NCI-H510A (cell line): ENCODE measurements around the gene SSR2.
"Not testable (repeated sequence)": the region's sequence is repeated elsewhere in the genome, so short reads cannot be mapped to it uniquely, and the experiment has no call there.

ENCODE experiments used
- DNase-seq: peaks from one replicate; lab custom pipeline; 2025; lab: John Stamatoyannopoulos, UW

The SSR2 gene

GRCh38 chr1:156048663-156049258 lies 28.0 kb upstream of the SSR2 start:
- DNase-seq, result no peak

GRCh38 chr1:156045076-156045475 lies 24.3 kb upstream of the SSR2 start:
- no peak for DNase-seq

GRCh38 chr1:156042828-156043227 lies 22.1 kb upstream of the SSR2 start:
- no peak for DNase-seq

GRCh38 chr1:156034991-156035390 lies 14.2 kb upstream of the SSR2 start:
- not testable (repeated sequence) for DNase-seq

GRCh38 chr1:156033011-156033410 lies 12.3 kb upstream of the SSR2 start:
- DNase-seq, result no peak

GRCh38 chr1:156026588-156026987 lies 5.8 kb upstream of the SSR2 start:
- no peak for DNase-seq

GRCh38 chr1:156025876-156026275 lies 5.1 kb upstream of the SSR2 start:
- no peak for DNase-seq

GRCh38 chr1:156024801-156025200 lies 4.0 kb upstream of the SSR2 start:
- no peak for DNase-seq

GRCh38 chr1:156021954-156022353 lies 1.2 kb upstream of the SSR2 start:
- no peak for DNase-seq

- DNase-seq, result no peak
Measured at GRCh38 chr1:156021093-156021428, 310 bp upstream of the SSR2 start.

- no peak for DNase-seq
Measured at GRCh38 chr1:156019946-156020292, 832 bp downstream of the SSR2 start.

- DNase-seq, result no peak
Measured at GRCh38 chr1:156014829-156015228, 5.9 kb downstream of the SSR2 start.

- no peak for DNase-seq
Measured at GRCh38 chr1:156012051-156012817, 8.5 kb downstream of the SSR2 start.

GRCh38 chr1:156009404-156009803 lies 11.3 kb downstream of the SSR2 start:
- no peak for DNase-seq

- no peak for DNase-seq
Measured at GRCh38 chr1:156006666-156007376, 13.9 kb downstream of the SSR2 start.

- DNase-seq, result no peak
Measured at GRCh38 chr1:156004843-156005584, 15.7 kb downstream of the SSR2 start.

GRCh38 chr1:156003923-156004188 lies 16.9 kb downstream of the SSR2 start:
- DNase-seq, result no peak

- no peak for DNase-seq
Measured at GRCh38 chr1:156002188-156002911, 18.4 kb downstream of the SSR2 start.

- no peak for DNase-seq
Measured at GRCh38 chr1:156001662-156002171, 19.0 kb downstream of the SSR2 start.

GRCh38 chr1:156001021-156001661 lies 19.6 kb downstream of the SSR2 start:
- no peak for DNase-seq

- no peak for DNase-seq
Measured at GRCh38 chr1:155999964-156000363, 20.8 kb downstream of the SSR2 start.

- no peak for DNase-seq
Measured at GRCh38 chr1:155996166-155996565, 24.6 kb downstream of the SSR2 start.
